Lower leg skin (tissue), 4 donors: ENCODE results near the gene OGA. TPM values are rescaled to one million over a fixed set of nuclear protein-coding genes. Genes with fewer than 3 reads are reported as not detected.

Experiments
- DNase-seq, 2 donors: peaks; one replicate each; pipeline ENCODE4 v3.0.0-alpha.2; 2019; ENCODE audit warnings: low spot score in 2 of 2
- H3K4me3 ChIP-seq: fragments of 200-600 bp; sonication (generic); 2 replicates; pipeline ENCODE4 v1.5.1; 2017; ENCODE audit warnings: mild to moderate bottlenecking, low read depth; ENCODE audit not compliant: poor library complexity, severe bottlenecking
- CTCF ChIP-seq, 3 donors: fragments of 450-650 bp; IDR thresholded peaks; one replicate each; pipeline ENCODE4 v1.5.1; 2016; ENCODE audit warnings: antibody characterized with exemption in 3 of 3, mild to moderate bottlenecking in 3 of 3, moderate library complexity in 2 of 3
- POLR2A ChIP-seq, 2 donors: fragments of 450-650 bp; IDR thresholded peaks; one replicate each; pipeline ENCODE4 v1.6.1; 2016 to 2017; ENCODE audit warnings: antibody characterized with exemption in 2 of 2, mild to moderate bottlenecking in 1 of 2, moderate library complexity in 1 of 2
- WGBS, 2 donors: methylation state at CpG; one replicate each; pipeline ENCODE4 v1.1.5; 2018; 5-methylcytosine and 5-hydroxymethylcytosine counted together
- intact Hi-C: fragments of 100-400 bp; cut with DNase I; formaldehyde crosslinking; loops from one replicate; pipeline ENCODE4 v1.15.0; 2023; ENCODE audit warnings: low total_unique reads
- total RNA-seq, 4 donors: library from RNA; depleted of rRNA; stranded (reverse); fragments of >200 nt; gene quantifications; one replicate each; pipeline ENCODE4 v1.1.0, GENCODE V29; 2016

The OGA gene
- total RNA-seq, 4 donors from 2014 or later: 72.2 to 188 (median 116) TPM

DNA sequence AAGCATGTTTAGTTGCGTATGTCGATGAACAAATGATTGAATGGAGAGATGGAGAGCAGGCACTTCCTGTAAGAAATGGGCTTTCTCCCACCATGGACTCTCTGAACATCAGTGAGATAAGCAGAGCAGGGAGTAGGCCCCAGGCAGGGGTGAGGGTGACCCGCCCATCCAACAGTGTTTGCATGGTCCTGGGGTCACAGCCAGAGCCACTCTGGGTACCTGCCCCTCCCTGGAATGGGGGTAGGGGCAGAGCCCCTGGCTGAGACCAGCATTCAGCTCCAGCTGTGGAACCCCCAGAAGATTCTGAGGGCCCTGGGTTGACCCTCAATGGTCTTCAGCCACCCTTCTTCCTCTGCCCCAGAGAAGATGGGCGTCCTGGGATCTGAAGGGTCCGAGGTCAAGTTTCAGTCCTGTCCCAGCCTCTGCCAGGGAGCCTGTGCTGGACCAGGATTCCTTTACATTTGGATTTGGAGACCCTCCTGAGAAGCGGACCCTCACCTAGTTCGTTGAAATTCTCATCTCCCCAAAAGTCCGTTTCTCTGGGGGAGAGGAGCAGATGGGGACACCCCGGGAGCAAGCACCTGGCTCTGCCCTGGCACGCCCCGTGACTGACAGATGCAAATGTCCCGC, 40.0 kb downstream of the OGA start:
- no peak overlapping the region for H3K4me3 ChIP-seq
- TF ChIP-seq CTCF (IDR thresholded peaks at IDR 0.05) (no peak), POLR2A (IDR thresholded peaks at IDR 0.05) (no peak)
- intact Hi-C loops: no loop called here
- WGBS, 2 donors: 61 to 62% methylated on average over 12 of the region's 12 CpGs
- DNase-seq: peak in 1 of 2 donors; percentile 70

- no peak for TF ChIP-seq CTCF (IDR thresholded peaks at IDR 0.05)
- no peak for TF ChIP-seq POLR2A (IDR thresholded peaks at IDR 0.05)
- 92 to 93% methylated on average over 3 of the region's 3 CpGs for WGBS, 2 donors
- no peak overlapping the region for H3K4me3 ChIP-seq
- intact Hi-C loops: no loop called here
- peak in 1 of 2 donors; percentile 76 for DNase-seq
These were observed 40.6 kb downstream of the OGA start for GRCh38 chr10:101777619-101778145.

GRCh38 chr10:101776161-101776817, 42.0 kb downstream of the OGA start:
- no peak for TF ChIP-seq CTCF (IDR thresholded peaks at IDR 0.05)
- no peak overlapping the region for H3K4me3 ChIP-seq
- DNase-seq: peak in 1 of 2 donors; percentile 76
- 14 to 19% methylated on average over 14 to 17 of the region's 74 CpGs for WGBS, 2 donors
- intact Hi-C loops: no loop called here

GRCh38 chr10:101775273-101776160, 42.7 kb downstream of the OGA start, which contains the start of gene FGF8:
Gene FGF8 (minus strand): TSS chr10:101776114. CDS start chr10:101775900, 214 bp downstream.
- DNase-seq: peak in 1 of 2 donors; percentile 76
- no peak within 1 kb of the TSS for H3K4me3 ChIP-seq
- WGBS, 2 donors: 1 to 3% methylated on average over 22 to 51 of the region's 98 CpGs
- no peak for TF ChIP-seq CTCF (IDR thresholded peaks at IDR 0.05)
- no peak for TF ChIP-seq POLR2A (IDR thresholded peaks at IDR 0.05)
- intact Hi-C loops: no loop called here

DNA sequence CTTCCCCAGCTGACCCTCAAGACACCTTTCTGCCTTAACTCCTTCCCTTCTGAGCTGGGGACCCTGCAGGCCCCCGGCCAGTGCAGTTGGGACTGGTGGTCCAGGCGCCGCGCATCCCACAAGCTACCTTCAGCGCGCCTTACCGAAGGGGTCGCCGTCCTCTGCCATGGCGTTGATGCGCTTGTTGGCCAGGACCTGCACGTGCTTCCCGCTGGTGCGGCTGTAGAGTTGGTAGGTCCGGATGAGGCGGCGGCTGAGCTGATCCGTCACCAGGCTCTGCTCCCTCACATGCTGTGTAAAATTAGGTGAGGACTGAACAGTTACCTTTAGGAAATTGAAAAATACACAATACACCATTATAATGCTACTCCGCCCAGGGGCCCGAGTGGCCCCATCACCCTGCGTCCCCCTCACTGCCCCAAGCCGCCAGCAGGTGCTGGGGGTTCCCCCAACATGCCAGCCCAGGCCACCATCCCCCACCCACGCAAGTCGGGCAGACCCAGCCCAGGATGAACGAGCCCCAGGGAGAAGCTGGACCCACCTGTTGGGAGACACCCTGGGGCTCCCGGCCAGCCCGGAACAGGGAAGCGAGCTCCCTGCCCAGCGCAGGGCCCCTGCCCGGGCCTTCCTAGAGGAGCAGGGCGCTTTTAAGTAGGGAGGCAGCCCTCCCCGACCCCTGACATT, 43.5 kb downstream of the OGA start:
- intact Hi-C loops: no loop called here
- no peak overlapping the region for H3K4me3 ChIP-seq
- TF ChIP-seq POLR2A (IDR thresholded peaks at IDR 0.05): no peak
- TF ChIP-seq CTCF (IDR thresholded peaks at IDR 0.05): no peak
- peak in 1 of 2 donors; percentile 80 for DNase-seq
- 5 to 12% methylated on average over 26 of the region's 32 CpGs for WGBS, 2 donors
